ENCODE results near the gene CDK7. TPM values are rescaled to one million over a fixed set of nuclear protein-coding genes. Genes with fewer than 3 reads are reported as not detected.

The CDK7 gene
- total RNA-seq (2022) (31.8 and 38.5 TPM in 2 replicates), Bru-seq, nascent RNA (percentile 83 among the genes with signal in this experiment), BruChase-seq, experiment 1, labeled RNA remaining after a 6-hour chase (percentile 76 among the genes with signal in this experiment), BruChase-seq, experiment 2, labeled RNA remaining after a 2-hour chase (percentile 75 among the genes with signal in this experiment)
- long read RNA-seq, transcript CDK7-201 (12 exons, 1,439 nt), result major isoform, 37 of 48 reads
- long read RNA-seq, partial matches to known transcripts, result 2 of 48 reads
- long read RNA-seq, other reads (novel, unspliced or antisense), result 8 of 48 reads

GRCh38 chr5:69234457-69235268 is at the start of gene CDK7:
Gene CDK7, plus strand, starts transcription at chr5:69234886. Its CDS starts 90 bp downstream, at chr5:69234976.
- H3K27ac Mint-ChIP-seq (ENCODE audit: unreplicated experiment), result peak within 1 kb of the TSS; percentile 84
- no peaks in the 10 kb centered on the region for H3K27me3 Mint-ChIP-seq (ENCODE audit: unreplicated experiment)
- intact Hi-C loops (cut with micrococcal nuclease; ENCODE audit: unreplicated experiment), result loop anchor here (10.0 kb wide), 1 partner anchor 50 kb away; the partner anchor contains the start of gene CENPH
- H3K4me1 Mint-ChIP-seq (ENCODE audit: low read depth, unreplicated experiment), result peaks cover 37% of the 10 kb centered on the region
- no peaks in the 10 kb centered on the region for H3K9me3 Mint-ChIP-seq (ENCODE audit: low read depth, unreplicated experiment)
- TF ChIP-seq, protein P1, sequence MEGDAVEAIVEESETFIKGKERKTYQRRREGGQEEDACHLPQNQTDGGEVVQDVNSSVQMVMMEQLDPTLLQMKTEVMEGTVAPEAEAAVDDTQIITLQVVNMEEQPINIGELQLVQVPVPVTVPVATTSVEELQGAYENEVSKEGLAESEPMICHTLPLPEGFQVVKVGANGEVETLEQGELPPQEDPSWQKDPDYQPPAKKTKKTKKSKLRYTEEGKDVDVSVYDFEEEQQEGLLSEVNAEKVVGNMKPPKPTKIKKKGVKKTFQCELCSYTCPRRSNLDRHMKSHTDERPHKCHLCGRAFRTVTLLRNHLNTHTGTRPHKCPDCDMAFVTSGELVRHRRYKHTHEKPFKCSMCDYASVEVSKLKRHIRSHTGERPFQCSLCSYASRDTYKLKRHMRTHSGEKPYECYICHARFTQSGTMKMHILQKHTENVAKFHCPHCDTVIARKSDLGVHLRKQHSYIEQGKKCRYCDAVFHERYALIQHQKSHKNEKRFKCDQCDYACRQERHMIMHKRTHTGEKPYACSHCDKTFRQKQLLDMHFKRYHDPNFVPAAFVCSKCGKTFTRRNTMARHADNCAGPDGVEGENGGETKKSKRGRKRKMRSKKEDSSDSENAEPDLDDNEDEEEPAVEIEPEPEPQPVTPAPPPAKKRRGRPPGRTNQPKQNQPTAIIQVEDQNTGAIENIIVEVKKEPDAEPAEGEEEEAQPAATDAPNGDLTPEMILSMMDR (IDR thresholded peaks at IDR 0.05; ENCODE audit: unreplicated experiment), result no peak
- BruUV-seq (replicated peaks), result TSS peak; percentile 96
- DNase-seq, result peak; percentile 93
- peaks cover 37% of the 10 kb centered on the region for H3K36me3 Mint-ChIP-seq (ENCODE audit: insufficient read depth, unreplicated experiment)
- H3K4me3 Mint-ChIP-seq (ENCODE audit: low read depth, unreplicated experiment), result peak within 1 kb of the TSS; percentile 88
- CTCF ChIA-PET, result interaction anchor here (0.8 to 1.1 kb wide), 2 partner anchors 12 to 141 kb away, joined by 3 to 6 read pairs; partner anchors contain the start of gene SLC30A5

DNA sequence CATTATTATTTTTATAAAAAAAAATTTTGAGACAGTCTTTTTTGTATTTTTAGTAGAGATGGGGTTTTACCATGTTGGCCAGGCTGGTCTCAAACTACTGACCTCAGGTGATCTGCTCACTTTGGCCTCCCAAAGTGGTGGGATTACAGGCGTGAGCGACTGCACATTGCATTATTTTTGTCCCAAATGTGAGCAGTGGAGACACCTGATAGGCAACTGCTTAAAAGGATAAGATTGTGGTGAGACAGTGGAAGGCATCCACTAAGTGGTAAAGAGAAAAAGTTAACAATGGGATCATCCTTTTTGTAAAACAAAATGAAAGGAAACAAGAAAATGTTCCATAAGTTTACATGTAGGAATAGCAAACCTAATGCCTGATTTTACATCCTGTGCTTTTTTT is 47.3 kb upstream of the CDK7 start:
- no TSS peak for BruUV-seq (replicated peaks)
- TF ChIP-seq, protein P1 (IDR thresholded peaks at IDR 0.05; ENCODE audit: unreplicated experiment), result no peak
- no peak for DNase-seq
- H3K4me3 Mint-ChIP-seq (ENCODE audit: low read depth, unreplicated experiment), result no peak overlapping the region
- H3K27ac Mint-ChIP-seq (ENCODE audit: unreplicated experiment), result no peak overlapping the region
- no peaks in the 10 kb centered on the region for H3K4me1 Mint-ChIP-seq (ENCODE audit: low read depth, unreplicated experiment)
- no peaks in the 10 kb centered on the region for H3K9me3 Mint-ChIP-seq (ENCODE audit: low read depth, unreplicated experiment)
- no peaks in the 10 kb centered on the region for H3K27me3 Mint-ChIP-seq (ENCODE audit: unreplicated experiment)
- H3K36me3 Mint-ChIP-seq (ENCODE audit: insufficient read depth, unreplicated experiment), result peaks cover 22% of the 10 kb centered on the region
- CTCF ChIA-PET, result no interaction called here
- intact Hi-C loops (cut with micrococcal nuclease; ENCODE audit: unreplicated experiment), result loop anchor here (10.0 kb wide), 1 partner anchor 47 kb away; the partner anchor contains the start of gene CDK7

- H3K27ac Mint-ChIP-seq (ENCODE audit: unreplicated experiment), result peak overlapping the region; percentile 97
- H3K9me3 Mint-ChIP-seq (ENCODE audit: low read depth, unreplicated experiment), result no peaks in the 10 kb centered on the region
- TF ChIP-seq, protein P1 (IDR thresholded peaks at IDR 0.05; ENCODE audit: unreplicated experiment), result no peak
- DNase-seq, result no peak
- H3K36me3 Mint-ChIP-seq (ENCODE audit: insufficient read depth, unreplicated experiment), result peaks cover 22% of the 10 kb centered on the region
- CTCF ChIA-PET, result interaction anchor here (0.8 kb wide), 1 partner anchor 17 kb away, joined by 3 read pairs; no protein-coding TSS in a partner anchor
- no peaks in the 10 kb centered on the region for H3K27me3 Mint-ChIP-seq (ENCODE audit: unreplicated experiment)
- TSS peak; percentile 96 for BruUV-seq (replicated peaks)
- intact Hi-C loops (cut with micrococcal nuclease; ENCODE audit: unreplicated experiment), result loop anchor here (10.0 kb wide), 1 partner anchor 46 kb away; the partner anchor contains the start of gene CDK7
- peak overlapping the region; percentile 91 for H3K4me3 Mint-ChIP-seq (ENCODE audit: low read depth, unreplicated experiment)
- no peaks in the 10 kb centered on the region for H3K4me1 Mint-ChIP-seq (ENCODE audit: low read depth, unreplicated experiment)
Measured at GRCh38 chr5:69188811-69189161, 45.9 kb upstream of the CDK7 start.

Measured in Calu3 (cell line).